Body of pancreas (tissue), 4 donors: ENCODE data around the gene MMS22L. TPM values are rescaled to one million over a fixed set of nuclear protein-coding genes. Genes with fewer than 3 reads are reported as not detected.

ENCODE experiments used
- ATAC-seq: fragments of 150-250 bp; one replicate; pipeline ENCODE4 v1.9.1; 2016
- DNase-seq, 4 donors: peaks; one replicate each; pipeline ENCODE4 v3.0.0-alpha.2; 2019
- H3K27ac ChIP-seq, 4 donors: fragments of 200-600 bp; sonication (generic); 1 replicate in 3 of 4; 2 replicates in 1 of 4; pipeline versions ENCODE4 v1.5.1 to v1.6.1; 2016 to 2019; ENCODE audit warnings: mild to moderate bottlenecking in 1 of 4, mixed read lengths in 1 of 4, moderate library complexity in 1 of 4
- H3K27me3 ChIP-seq, 2 donors: fragments of 200-600 bp; sonication (generic); one replicate each; pipeline ENCODE4 v1.6.0; 2016; ENCODE audit warnings: mild to moderate bottlenecking in 1 of 2
- H3K36me3 ChIP-seq, 2 donors: fragments of 200-600 bp; sonication (generic); replicated peaks in 1 of 2; 2 replicates each; pipeline ENCODE4 v1.5.1; 2016; ENCODE audit warnings: low read depth in 2 of 2; ENCODE audit not compliant: insufficient read depth in 1 of 2
- H3K4me1 ChIP-seq: fragments of 200-600 bp; sonication (generic); one replicate; pipeline ENCODE4 v1.6.0; 2016
- H3K4me3 ChIP-seq, 2 donors: fragments of 200-600 bp; sonication (generic); 1 replicate in 1 of 2; 2 replicates in 1 of 2; pipeline ENCODE4 v1.5.1; 2016 to 2019
- H3K9me3 ChIP-seq, 3 donors: fragments of 200-600 bp; sonication (generic); 1 replicate in 2 of 3; 2 replicates in 1 of 3; pipeline ENCODE4 v1.5.1; 2016
- POLR2A ChIP-seq, 3 donors: fragments of 450-650 bp; IDR thresholded peaks; one replicate each; pipeline ENCODE4 v1.6.1; 2016; ENCODE audit warnings: antibody characterized with exemption in 3 of 3, mild to moderate bottlenecking in 2 of 3
- WGBS, 2 donors: methylation state at CpG; one replicate each; pipeline ENCODE4 v1.1.5; 2017; 5-methylcytosine and 5-hydroxymethylcytosine counted together
- intact Hi-C: fragments of 100-400 bp; cut with DNase I; formaldehyde crosslinking; loops from one replicate; pipeline ENCODE4 v1.15.1; 2023
- total RNA-seq, 2 donors: library from RNA; depleted of rRNA; stranded (reverse); fragments of >200 nt; gene quantifications; one replicate each; pipeline ENCODE4 v1.1.0, GENCODE V29; 2016
- TF ChIP-seq, protein P1 (sequence below), 7 experiments: fragments of 450-650 bp in 4 of 7; fragments of 200-600 bp in 3 of 7; sonication (generic) in 3 of 7; IDR thresholded peaks; one replicate each; pipeline ENCODE4 v1.5.1; 2016 to 2019; ENCODE audit warnings: antibody characterized with exemption in 7 of 7

The MMS22L gene
- total RNA-seq, 2 donors from 2014 or later, result 7.3 to 8.3 TPM

DNA sequence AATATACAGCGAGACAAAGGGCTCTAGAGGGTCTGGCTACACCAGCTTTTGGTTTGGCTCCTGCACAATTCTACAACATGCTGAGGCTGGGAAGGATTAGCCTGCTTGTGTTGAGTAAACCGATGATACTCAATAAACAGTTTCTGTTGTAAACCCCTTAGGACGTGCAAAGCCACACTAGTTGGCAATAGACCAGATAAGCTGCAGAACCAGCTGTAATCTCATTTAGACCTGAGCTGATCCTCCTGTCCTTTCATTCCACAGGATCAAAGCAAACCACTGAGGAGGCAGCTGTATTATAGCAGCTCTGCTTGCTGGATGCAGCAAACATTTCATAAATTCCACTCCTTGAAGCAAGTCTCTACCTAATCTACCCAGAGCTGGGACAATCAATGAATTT is 79.7 kb downstream of the MMS22L start:
- no peak for TF ChIP-seq POLR2A (IDR thresholded peaks at IDR 0.05)
- TF ChIP-seq, protein P1, sequence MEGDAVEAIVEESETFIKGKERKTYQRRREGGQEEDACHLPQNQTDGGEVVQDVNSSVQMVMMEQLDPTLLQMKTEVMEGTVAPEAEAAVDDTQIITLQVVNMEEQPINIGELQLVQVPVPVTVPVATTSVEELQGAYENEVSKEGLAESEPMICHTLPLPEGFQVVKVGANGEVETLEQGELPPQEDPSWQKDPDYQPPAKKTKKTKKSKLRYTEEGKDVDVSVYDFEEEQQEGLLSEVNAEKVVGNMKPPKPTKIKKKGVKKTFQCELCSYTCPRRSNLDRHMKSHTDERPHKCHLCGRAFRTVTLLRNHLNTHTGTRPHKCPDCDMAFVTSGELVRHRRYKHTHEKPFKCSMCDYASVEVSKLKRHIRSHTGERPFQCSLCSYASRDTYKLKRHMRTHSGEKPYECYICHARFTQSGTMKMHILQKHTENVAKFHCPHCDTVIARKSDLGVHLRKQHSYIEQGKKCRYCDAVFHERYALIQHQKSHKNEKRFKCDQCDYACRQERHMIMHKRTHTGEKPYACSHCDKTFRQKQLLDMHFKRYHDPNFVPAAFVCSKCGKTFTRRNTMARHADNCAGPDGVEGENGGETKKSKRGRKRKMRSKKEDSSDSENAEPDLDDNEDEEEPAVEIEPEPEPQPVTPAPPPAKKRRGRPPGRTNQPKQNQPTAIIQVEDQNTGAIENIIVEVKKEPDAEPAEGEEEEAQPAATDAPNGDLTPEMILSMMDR (IDR thresholded peaks at IDR 0.05), result no peak
- Histone ChIP-seq H3K36me3 (no peaks in the 10 kb centered on the region), H3K27ac (no peak overlapping the region), H3K4me1 (no peaks in the 10 kb centered on the region), H3K4me3 (no peak overlapping the region), H3K27me3 (no peaks in the 10 kb centered on the region), H3K9me3 (no peaks in the 10 kb centered on the region)
- intact Hi-C loops, result no loop called here
- DNase-seq (no peak), ATAC-seq (no peak)
- WGBS, 2 donors, result 36 to 45% methylated on average over 3 of the region's 3 CpGs

DNA sequence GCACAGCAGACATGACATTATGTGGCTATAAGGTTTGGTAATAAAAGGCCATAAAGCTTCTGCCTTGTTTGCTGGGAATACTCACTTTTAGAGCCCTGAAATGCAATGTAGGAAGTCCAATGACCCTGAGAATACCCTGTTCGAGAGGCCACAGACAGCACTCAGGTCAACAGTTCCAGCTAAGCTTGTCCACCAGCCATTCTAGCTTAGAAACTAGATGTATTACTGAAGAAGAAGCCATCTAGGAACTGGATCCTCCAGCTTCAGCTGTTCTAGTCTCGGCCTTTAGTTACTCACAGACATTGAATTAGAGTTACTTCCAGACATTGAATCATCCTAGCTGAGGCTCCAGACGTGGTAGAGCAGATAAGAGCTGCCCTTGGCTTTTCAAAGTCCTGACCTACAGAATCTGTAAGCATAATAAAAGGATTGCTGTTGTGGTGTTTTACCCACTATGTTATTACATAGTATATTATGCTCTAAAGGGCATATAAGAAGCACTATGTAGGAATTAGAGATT is 84.9 kb downstream of the MMS22L start:
- TF ChIP-seq POLR2A (IDR thresholded peaks at IDR 0.05), result no peak
- TF ChIP-seq, protein P1 (IDR thresholded peaks at IDR 0.05), result no peak
- Histone ChIP-seq H3K36me3 (no peaks in the 10 kb centered on the region), H3K27ac (no peak overlapping the region), H3K4me1 (no peaks in the 10 kb centered on the region), H3K4me3 (no peak overlapping the region), H3K27me3 (no peaks in the 10 kb centered on the region), H3K9me3 (no peaks in the 10 kb centered on the region)
- 75 to 81% methylated on average over 3 of the region's 3 CpGs for WGBS, 2 donors
- intact Hi-C loops, result no loop called here
- no peak for ATAC-seq
- DNase-seq, result no peak

DNA sequence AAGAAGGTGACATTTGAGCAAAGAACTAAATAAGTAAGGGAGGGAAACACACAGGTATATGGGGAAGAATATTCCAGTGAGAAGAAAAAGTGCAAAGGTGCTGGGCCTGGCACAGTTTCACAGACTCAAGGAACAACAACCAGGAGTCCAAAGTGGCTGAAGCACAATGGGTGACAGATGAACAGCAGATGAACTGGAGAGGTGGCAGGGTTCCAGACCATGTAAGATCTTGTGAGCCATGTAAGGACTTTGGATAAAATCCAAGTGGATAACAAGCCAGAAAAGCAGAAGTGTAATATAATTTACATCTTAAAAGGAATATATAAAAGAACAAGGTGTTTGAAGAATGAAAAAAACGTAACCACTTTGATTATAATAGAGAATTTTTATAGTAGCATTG is 87.9 kb downstream of the MMS22L start:
- Histone ChIP-seq H3K36me3 (no peaks in the 10 kb centered on the region), H3K4me3 (no peak overlapping the region), H3K27ac (no peak overlapping the region), H3K9me3 (no peaks in the 10 kb centered on the region), H3K4me1 (no peaks in the 10 kb centered on the region), H3K27me3 (no peaks in the 10 kb centered on the region)
- ATAC-seq (no peak), DNase-seq (peak in 1 of 4 donors; percentile 11)
- WGBS, 2 donors, result 76 to 92% methylated on average over 1 of the region's 1 CpG
- intact Hi-C loops, result no loop called here
- TF ChIP-seq, protein P1 (IDR thresholded peaks at IDR 0.05), result no peak
- TF ChIP-seq POLR2A (IDR thresholded peaks at IDR 0.05), result no peak

DNA sequence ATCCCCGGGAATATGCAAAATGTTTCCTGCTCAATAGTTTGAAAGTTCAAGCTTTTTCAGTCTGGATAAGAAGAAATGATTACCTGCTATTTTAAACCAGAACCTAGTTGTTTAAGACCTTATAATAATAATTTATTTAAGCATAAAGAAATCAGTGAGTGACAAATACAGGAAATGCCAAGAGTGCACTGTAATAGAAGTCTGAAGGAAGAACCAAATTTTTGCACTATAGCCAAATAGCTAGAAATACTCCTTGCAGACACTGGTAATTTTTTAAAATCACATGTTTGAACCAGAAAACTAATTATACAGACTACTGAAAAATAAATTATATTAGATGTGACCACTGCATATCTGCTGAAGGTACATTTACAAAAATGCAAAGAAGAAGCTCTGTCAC is 93.2 kb downstream of the MMS22L start:
- Histone ChIP-seq H3K9me3 (no peaks in the 10 kb centered on the region), H3K4me3 (no peak overlapping the region), H3K27ac (no peak overlapping the region), H3K36me3 (no peaks in the 10 kb centered on the region), H3K4me1 (no peaks in the 10 kb centered on the region), H3K27me3 (no peaks in the 10 kb centered on the region)
- DNase-seq, result no peak
- no peak for TF ChIP-seq POLR2A (IDR thresholded peaks at IDR 0.05)
- TF ChIP-seq, protein P1 (IDR thresholded peaks at IDR 0.05), result no peak
- intact Hi-C loops, result loop anchor here (10.0 kb wide), 1 partner anchor 205 kb away; no protein-coding TSS in a partner anchor
- no peak for ATAC-seq
- 72 to 86% methylated on average over 1 of the region's 1 CpG for WGBS, 2 donors

DNA sequence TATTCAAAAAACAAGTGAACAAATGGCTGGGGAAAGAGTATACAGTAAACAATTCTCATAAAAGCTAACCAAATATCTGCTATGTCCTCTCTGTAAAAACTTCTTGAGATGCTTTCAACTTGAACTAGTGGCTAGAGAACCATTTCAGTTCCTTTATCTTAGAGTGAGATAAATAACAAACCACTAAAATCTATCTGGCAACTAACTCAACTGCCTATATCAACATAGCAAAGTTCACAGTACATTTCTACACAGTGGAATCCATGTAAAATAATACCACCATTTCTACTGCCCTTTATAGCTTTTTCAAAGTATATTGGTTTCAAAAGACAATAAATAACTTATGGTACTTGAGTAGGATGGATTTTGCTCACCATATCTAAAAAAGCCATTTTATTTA is 95.1 kb downstream of the MMS22L start:
- TF ChIP-seq, protein P1 (IDR thresholded peaks at IDR 0.05), result no peak
- TF ChIP-seq POLR2A (IDR thresholded peaks at IDR 0.05), result no peak
- no peak overlapping the region for H3K4me3 ChIP-seq
- no peak overlapping the region for H3K27ac ChIP-seq
- ATAC-seq (no peak), DNase-seq (no peak)
- H3K9me3 ChIP-seq, result no peaks in the 10 kb centered on the region
- no peaks in the 10 kb centered on the region for H3K36me3 ChIP-seq
- no peaks in the 10 kb centered on the region for H3K4me1 ChIP-seq
- intact Hi-C loops, result loop anchor here (10.0 kb wide), 1 partner anchor 207 kb away; no protein-coding TSS in a partner anchor
- H3K27me3 ChIP-seq, result no peaks in the 10 kb centered on the region
